ENCODE results near the gene CIROP.
A peak's percentile ranks its signal among the peaks of the same experiment; 100 is the strongest.

CIROP gene

GRCh38 chr14:23093991-23094665 is 10.7 kb downstream of the CIROP start:
- DNase-seq (ENCODE audit: low read depth): peak; percentile 62

- no peak for DNase-seq (ENCODE audit: low read depth)
These were observed 11.3 kb downstream of the CIROP start for GRCh38 chr14:23093526-23093925.

GRCh38 chr14:23093104-23093503 is 11.7 kb downstream of the CIROP start:
- no peak for DNase-seq (ENCODE audit: low read depth)

GRCh38 chr14:23091294-23092225 is 13.2 kb downstream of the CIROP start:
- no peak for DNase-seq (ENCODE audit: low read depth)

- no peak for DNase-seq (ENCODE audit: low read depth)
These were observed 14.5 kb downstream of the CIROP start for GRCh38 chr14:23090254-23090636.

DNA sequence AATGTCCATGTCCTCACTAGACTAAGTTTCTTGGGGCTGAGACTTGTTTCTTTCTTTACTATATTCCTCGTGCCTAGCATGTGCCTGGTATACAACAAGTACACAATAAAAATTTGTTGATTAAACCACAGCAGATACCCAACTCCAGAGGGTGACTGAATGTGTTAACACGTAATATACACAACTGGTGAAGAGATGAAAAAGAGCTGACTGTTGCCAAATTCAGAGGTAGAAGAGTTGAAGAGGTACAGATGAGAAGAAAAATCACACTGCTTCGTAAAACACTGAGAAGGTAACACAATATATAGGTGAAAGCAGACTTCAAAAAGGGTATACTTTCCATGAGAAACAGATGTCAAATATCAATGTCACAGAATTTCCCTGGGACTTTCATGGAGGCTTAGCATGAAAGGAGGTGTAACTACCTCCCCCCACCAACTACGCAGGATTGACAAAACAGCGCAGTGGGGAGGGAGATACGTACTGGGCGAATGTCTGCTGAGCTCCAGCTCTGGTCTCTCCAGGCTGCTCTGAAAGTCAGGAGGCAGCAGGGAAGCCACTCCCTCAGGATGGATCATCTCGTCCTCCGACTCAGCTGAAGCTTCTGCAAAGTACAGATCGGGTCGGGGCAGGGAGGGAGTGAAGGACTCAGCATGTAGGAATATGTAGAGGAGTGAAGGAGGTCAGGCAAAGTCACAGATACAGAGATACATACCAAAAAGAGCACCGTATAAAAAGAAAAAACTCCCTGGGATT is 15.1 kb downstream of the CIROP start:
- no peak for DNase-seq (ENCODE audit: low read depth)

DNA sequence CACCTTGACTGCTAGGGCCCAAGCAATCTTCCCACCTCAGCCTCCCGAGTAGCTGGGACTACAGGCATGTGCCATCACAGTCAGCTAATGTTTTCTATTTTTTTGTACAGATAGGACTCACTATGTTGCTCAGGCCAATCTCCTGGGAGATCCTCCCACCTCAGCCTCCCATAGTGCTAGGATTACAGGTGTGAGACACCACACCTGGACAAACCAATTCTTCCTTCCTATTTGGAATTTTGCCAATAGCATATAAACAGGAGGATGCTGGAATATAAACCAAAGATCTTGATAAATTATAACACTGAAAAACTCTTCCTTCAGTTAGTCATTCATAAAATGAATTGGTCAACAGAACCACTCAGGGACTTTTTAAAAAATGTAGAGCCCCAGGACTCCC is 18.2 kb downstream of the CIROP start:
- no peak for DNase-seq (ENCODE audit: low read depth)

DNA sequence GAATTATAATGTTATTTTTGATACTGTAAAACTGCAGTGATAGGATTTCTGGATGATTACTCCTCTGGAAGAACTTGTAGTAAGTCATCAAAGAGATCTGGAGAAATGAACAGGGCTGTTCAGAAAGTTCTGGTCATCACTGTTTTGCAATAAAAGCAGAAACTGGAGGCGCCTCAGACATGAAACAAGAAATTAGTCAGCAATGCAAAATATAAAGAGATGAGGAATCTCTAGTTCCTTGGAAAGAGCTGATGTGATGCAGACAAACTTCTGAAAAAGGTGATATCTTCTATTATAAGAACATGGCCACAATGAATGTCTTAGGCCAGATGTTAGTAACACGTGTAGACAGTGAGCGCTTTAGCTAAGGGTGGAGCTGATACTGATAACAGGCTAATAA is 19.3 kb downstream of the CIROP start:
- DNase-seq (ENCODE audit: low read depth): no peak

DNA sequence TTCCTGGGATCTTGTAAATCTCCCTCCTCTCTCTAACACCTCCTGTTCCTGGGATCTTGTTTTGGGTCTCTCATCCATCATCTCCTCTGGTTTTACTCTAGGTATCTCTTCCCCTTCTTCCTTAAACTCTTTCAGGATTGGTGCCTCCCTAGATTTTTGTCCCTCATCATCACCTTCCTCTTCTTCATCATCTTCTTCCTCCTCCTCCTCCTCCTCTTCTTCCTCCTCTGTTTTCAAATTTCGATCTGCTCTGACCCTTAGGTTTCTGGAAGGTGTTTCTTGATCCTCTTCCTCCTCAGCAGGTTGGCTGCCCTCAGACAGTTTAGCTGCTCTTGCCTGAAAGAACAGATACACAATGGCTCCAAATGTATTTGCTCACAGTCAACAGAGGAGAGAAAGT is 24.3 kb downstream of the CIROP start:
- DNase-seq (ENCODE audit: low read depth): no peak

DNA sequence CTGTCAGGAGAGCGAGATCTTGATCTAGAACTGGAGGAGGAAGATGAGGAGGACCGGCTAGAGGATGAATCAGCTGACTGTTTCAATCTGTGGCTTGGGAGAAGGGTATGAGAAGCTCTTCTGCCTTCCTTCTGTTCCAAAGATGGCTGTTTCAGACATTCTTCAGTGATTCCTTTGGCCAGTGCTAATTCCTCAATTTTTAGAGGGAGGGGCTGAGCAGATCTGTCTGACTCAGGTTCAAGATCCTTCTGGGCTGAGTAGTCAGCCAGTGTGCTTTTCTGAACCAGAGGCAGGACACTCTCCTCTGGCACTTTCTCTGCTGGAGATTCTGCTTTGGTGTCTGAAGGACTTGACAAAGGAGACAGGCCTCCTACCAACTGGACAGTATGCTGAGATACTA is 25.1 kb downstream of the CIROP start:
- no peak for DNase-seq (ENCODE audit: low read depth)

GRCh38 chr14:23078692-23079116 is 26.1 kb downstream of the CIROP start:
- DNase-seq (ENCODE audit: low read depth): no peak

- DNase-seq (ENCODE audit: low read depth): no peak
These were observed 26.8 kb downstream of the CIROP start for GRCh38 chr14:23077962-23078361.

GRCh38 chr14:23076785-23077408 is 27.9 kb downstream of the CIROP start:
- DNase-seq (ENCODE audit: low read depth): no peak

- DNase-seq (ENCODE audit: low read depth): no peak
These were observed 29.9 kb downstream of the CIROP start for GRCh38 chr14:23074906-23075305.

DNA sequence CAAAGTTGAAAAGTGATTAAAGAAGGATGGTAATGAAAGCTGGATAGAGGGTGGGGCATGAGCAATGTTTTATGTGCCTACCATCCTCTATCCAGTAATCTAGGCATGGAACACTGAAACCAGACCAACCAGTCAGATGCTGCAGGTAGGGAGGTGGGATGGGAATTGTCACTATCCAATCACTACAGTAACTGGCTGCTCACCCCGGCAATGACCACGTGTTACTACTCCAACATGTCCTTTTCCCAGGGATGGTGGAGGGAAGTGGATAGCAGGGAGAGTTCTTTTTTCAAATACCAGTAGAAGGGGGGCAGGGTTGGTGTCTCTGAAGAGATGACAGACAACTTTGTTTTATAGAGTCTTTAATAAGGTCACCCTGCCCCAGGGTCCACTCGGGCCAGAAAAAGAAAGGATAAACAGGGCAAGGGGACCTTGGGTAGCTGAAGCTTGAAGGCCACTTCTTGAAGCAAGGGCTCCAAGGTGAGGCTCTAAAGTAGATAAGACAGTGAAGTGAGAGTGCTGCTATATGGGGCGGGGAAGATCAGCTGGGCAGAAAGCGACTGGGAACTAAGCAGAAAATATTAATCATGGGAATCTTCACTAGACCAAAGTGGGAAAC is 32.8 kb downstream of the CIROP start:
- DNase-seq (ENCODE audit: low read depth): no peak

GRCh38 chr14:23071244-23071920 is 33.4 kb downstream of the CIROP start:
- DNase-seq (ENCODE audit: low read depth): peak; percentile 66

DNA sequence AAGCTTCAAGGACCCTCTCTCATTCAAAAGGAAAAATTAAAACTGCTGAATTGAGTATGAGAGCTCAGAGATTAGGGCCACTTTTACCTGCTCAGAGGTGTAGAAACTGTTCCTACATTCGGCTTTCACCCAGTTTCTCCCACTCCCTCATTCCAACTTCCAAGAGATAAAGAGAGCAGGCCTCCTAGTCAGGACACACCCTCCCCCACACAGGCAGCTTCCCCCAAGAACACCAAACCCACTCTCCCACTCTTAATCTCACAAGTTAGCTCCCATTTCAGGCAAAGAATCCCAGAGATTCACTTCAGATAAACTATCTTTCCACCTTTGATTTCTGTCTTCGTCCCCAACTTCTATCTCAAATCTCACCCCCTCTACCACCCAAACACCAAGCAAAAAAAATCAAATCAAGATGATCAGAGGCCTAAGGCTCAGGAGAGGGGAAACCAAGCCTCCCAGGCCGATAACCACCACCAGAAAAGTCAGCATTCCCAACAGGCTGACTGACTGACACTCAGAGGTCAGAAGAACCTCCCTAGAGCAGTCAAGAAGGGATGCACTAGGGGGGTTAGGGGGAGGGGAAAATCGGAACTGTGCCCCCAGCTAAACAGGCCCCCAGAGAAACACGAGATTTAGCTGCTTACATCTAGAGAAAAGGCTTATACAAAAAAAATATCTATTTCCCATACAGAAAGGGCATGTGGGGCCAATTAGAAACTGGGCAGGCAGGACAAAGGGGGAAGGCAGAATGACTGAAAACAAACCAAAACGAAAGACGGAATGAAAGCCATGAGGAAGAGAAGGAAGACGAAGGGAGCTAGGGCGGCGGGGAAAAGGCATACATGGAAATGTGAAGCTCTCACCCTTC is 34.3 kb downstream of the CIROP start:
- DNase-seq (ENCODE audit: low read depth): no peak

- no peak for DNase-seq (ENCODE audit: low read depth)
These were observed 35.4 kb downstream of the CIROP start for GRCh38 chr14:23069413-23069806.

DNA sequence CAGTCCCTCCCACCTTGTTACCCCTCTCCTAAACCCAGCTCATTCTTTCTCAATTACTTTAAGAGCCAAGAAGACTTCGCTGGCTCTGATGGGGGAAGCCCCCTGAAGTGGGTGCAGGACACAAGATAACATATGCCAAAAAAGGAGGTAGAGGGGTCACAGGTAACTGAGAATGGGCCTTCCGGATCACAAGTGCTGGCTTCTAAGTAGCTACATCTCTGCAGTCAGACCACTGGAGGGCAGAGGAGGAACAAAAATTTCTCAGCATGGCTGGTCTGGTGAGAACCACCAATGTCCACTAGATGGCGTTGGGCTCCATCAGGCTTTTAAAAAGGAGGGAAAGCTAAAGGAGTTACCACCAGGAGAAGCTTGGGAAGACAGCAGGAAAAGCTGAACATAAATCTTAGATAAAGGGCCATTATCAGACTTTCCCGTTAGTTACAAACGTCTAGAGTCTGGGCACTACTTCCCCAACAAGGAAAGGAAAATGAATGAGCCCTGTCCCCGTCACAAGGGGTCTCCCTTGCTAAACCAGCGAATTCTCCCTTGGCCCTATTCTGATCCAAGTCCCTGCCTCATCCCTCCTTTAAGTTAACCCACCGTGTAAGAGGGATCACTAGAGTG is 35.9 kb downstream of the CIROP start:
- peak; percentile 61 for DNase-seq (ENCODE audit: low read depth)

All from activated T-helper 9 cell treated with anti-CD3 and anti-CD28 coated beads, Interleukin-2, amount 50 U/mL, for 16 hours (primary cell).